PC-3 (cell line): ENCODE data around the gene B4GALT3.

Source experiments
- CTCF ChIP-seq: fragments of 300-600 bp; sonication (generic); conservative IDR thresholded peaks from 2 replicates; pipeline ENCODE4 v1.5.1; 2017; ENCODE audit warnings: antibody characterized with exemption, low read depth, mild to moderate bottlenecking, low read length
- EZH2 ChIP-seq: fragments of 300-600 bp; sonication (generic); IDR thresholded peaks from one replicate; pipeline ENCODE4 v1.6.1; 2017; ENCODE audit warnings: antibody characterized with exemption, mild to moderate bottlenecking, low read length; ENCODE audit not compliant: unreplicated experiment

DNA sequence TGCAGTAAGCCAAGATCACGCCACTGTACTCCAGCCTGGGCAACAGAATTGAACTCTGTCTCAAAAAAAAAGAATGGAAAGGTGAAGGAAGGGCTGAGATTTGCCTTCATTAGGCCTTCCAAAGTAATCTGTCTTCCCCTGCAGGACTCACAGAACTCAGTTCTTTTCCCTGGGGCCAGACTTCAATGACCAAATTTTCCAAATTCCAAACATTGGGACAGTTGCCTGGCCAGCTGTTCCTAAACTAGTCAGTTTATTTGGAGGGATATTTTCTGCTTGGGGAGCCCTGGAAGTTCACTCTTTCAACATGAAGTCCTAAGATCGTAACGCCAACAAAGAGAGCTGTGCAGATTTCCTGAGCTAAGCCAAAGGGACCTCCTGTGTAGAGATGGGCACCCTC is 39.4 kb downstream of the B4GALT3 start:
- no peak for TF ChIP-seq CTCF
- TF ChIP-seq EZH2 = no peak
